Ascending aorta (tissue), 2 donors: ENCODE measurements around the gene NAP1L1. TPM values are rescaled to one million over a fixed set of nuclear protein-coding genes. Genes with fewer than 3 reads are reported as not detected.

ENCODE experiments used
- DNase-seq, 2 donors: peaks; one replicate each; pipeline ENCODE4 v3.0.0-alpha.2; 2019; ENCODE audit warnings: low spot score in 2 of 2
- H3K27ac ChIP-seq, 2 donors: fragments of 200-600 bp; sonication (generic); one replicate each; pipeline ENCODE4 v1.5.1; 2016 to 2017; ENCODE audit warnings: mild to moderate bottlenecking in 1 of 2
- H3K27me3 ChIP-seq: fragments of 200-600 bp; sonication (generic); one replicate; pipeline ENCODE4 v1.5.1; 2017
- H3K36me3 ChIP-seq, 2 donors: fragments of 200-600 bp; sonication (generic); one replicate each; pipeline ENCODE4 v1.5.1; 2016
- H3K4me1 ChIP-seq, 2 donors: fragments of 200-600 bp; sonication (generic); one replicate each; pipeline ENCODE4 v1.5.1; 2016 to 2017; ENCODE audit warnings: mild to moderate bottlenecking in 1 of 2
- H3K4me3 ChIP-seq, 2 donors: fragments of 200-600 bp; sonication (generic); one replicate each; pipeline ENCODE4 v1.5.1; 2016 to 2017; ENCODE audit warnings: mild to moderate bottlenecking in 1 of 2
- H3K9me3 ChIP-seq, 2 donors: fragments of 200-600 bp; sonication (generic); one replicate each; pipeline ENCODE4 v1.5.1; 2016
- intact Hi-C: fragments of 100-400 bp; cut with DNase I; formaldehyde crosslinking; loops from one replicate; pipeline ENCODE4 v1.15.1; 2023
- total RNA-seq: library from RNA; depleted of rRNA; stranded (reverse); fragments of >200 nt; gene quantifications from one replicate; pipeline ENCODE4 v1.1.0, GENCODE V29; 2016
- TF ChIP-seq, protein P1 (sequence below), 3 experiments: fragments of 200-600 bp in 2 of 3; fragments of 450-650 bp in 1 of 3; sonication (generic) in 2 of 3; IDR thresholded peaks; one replicate each; pipeline ENCODE4 v1.5.1; 2016 to 2019; ENCODE audit warnings: antibody characterized with exemption in 3 of 3, mild to moderate bottlenecking in 1 of 3, moderate library complexity in 1 of 3

NAP1L1 gene
- total RNA-seq, 1 donor from 2014 or later: 116 TPM

DNA sequence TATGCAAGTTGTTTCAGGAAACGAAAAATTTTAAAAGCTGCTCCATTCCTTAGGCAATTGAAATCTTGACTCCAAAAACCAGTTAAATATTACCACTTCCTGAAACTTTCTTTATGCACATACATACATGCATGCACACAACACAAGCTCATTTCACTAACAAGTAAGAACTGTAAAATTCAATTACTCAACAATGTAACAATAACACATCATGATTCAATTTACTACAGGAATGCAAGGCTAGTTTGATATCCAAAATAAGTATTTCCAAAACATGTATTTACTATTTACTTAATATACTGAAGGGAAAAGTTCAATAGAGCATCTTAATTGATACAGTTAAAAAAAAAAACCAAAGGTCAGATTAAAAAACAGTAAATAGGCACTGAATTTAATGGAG lies 19.6 kb downstream of the NAP1L1 start:
- Histone ChIP-seq H3K27ac (no peak overlapping the region), H3K4me3 (no peak overlapping the region), H3K9me3 (peaks cover 0 to 17% of the 10 kb centered on the region in 2 donors), H3K4me1 (no peaks in the 10 kb centered on the region), H3K36me3 (peaks cover 17 to 46% of the 10 kb centered on the region in 2 donors), H3K27me3 (no peaks in the 10 kb centered on the region)
- intact Hi-C loops: no loop called here
- DNase-seq: no peak
- TF ChIP-seq, protein P1, sequence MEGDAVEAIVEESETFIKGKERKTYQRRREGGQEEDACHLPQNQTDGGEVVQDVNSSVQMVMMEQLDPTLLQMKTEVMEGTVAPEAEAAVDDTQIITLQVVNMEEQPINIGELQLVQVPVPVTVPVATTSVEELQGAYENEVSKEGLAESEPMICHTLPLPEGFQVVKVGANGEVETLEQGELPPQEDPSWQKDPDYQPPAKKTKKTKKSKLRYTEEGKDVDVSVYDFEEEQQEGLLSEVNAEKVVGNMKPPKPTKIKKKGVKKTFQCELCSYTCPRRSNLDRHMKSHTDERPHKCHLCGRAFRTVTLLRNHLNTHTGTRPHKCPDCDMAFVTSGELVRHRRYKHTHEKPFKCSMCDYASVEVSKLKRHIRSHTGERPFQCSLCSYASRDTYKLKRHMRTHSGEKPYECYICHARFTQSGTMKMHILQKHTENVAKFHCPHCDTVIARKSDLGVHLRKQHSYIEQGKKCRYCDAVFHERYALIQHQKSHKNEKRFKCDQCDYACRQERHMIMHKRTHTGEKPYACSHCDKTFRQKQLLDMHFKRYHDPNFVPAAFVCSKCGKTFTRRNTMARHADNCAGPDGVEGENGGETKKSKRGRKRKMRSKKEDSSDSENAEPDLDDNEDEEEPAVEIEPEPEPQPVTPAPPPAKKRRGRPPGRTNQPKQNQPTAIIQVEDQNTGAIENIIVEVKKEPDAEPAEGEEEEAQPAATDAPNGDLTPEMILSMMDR (IDR thresholded peaks at IDR 0.05): no peak

DNA sequence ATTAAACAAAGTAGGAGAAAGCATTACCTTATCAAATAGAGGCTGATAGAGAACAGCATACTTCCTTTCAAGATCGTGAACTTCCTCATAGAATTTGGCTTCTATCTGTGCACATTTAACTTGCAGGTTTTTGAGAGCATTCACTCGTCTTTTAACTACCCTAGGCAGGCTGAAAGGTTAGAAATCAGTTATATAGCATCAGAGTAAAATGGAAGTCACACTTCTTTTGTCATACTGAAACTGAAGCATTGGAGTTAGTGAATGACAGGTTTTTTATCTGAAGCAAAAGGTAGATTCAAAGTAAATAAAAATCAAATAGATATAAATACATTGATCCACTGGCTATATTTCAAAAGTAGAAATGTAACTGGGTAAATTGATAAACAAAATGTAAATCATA lies 24.4 kb downstream of the NAP1L1 start:
- peaks cover 0 to 6% of the 10 kb centered on the region in 2 donors for H3K9me3 ChIP-seq
- no peak overlapping the region for H3K27ac ChIP-seq
- intact Hi-C loops: no loop called here
- H3K27me3 ChIP-seq: no peaks in the 10 kb centered on the region
- H3K4me1 ChIP-seq: no peaks in the 10 kb centered on the region
- H3K36me3 ChIP-seq: peaks cover 18 to 65% of the 10 kb centered on the region in 2 donors
- H3K4me3 ChIP-seq: no peak overlapping the region
- no peak for DNase-seq
- TF ChIP-seq, protein P1 (IDR thresholded peaks at IDR 0.05): no peak

DNA sequence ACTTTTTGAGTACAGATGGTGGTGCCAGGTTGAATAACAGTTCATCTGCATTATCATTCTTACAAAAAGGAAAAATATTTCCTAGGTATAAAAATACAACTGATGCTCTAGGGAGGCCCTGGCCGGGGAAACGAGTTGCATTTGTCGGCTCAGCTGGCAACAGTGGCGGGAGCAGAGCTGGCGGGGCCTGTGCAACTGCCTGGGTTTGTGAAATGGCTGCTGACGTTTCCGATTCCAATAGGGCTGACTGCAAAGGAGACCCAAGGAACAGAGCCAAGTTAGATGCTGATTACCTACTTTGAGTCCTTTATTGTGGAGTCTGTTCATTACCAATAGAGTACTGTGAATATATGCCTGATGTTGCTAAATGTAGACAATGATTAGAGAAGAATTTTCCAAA lies 27.2 kb downstream of the NAP1L1 start:
- H3K36me3 ChIP-seq: peaks cover 37 to 69% of the 10 kb centered on the region in 2 donors
- no peak overlapping the region for H3K4me3 ChIP-seq
- intact Hi-C loops: no loop called here
- DNase-seq: no peak
- H3K27ac ChIP-seq: no peak overlapping the region
- TF ChIP-seq, protein P1 (IDR thresholded peaks at IDR 0.05): no peak
- no peaks in the 10 kb centered on the region for H3K9me3 ChIP-seq
- H3K4me1 ChIP-seq: no peaks in the 10 kb centered on the region
- H3K27me3 ChIP-seq: no peaks in the 10 kb centered on the region

DNA sequence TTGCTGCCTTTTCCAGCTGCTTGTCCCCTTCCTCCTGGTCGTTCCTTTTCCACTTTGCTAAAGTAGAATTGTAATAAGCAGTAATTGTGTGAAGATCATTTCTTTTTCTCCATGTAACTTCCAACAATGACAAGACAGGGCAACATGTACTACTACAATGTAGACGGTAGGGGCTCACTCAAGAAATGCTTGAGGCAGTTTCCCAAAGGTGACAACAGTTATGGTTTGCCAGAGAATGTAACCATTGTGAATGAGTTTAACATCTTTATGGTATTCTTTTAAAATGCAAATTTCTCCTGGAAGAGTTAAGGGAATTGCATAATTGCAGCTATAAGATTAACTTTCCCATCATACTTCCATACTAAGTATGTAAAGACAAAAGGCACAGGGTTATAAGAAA lies 29.1 kb downstream of the NAP1L1 start:
- peaks cover 42 to 78% of the 10 kb centered on the region in 2 donors for H3K36me3 ChIP-seq

DNA sequence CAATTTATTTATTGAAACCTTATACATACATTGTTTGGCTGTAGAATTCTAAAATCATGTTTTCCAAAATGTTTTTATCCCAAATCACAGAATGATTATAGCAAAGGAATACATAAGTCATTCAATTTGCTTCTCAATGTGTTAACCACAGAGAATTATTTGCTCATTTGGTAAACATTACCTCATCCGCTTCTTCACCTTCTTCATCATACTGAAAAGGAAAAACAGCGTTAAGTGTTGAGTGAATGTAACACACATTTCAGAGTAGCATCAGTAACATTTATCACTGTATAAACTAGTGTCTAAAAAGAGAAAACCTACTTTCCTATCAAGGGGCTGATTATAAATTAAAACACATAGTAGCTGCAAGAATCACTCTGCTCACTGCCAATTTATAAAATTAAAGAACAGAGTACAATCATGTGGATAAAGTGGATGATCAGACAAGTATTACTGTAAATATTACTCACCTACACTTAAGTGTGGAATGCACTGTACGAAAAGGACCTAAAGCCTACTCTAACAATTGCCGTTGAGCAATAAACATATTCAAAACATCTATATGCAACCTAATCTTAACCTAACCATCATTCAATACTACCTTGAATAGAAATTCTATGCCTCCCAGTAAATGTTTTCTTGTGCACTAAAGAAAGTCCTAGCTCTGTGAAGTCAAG lies 34.8 kb downstream of the NAP1L1 start:
- Histone ChIP-seq H3K9me3 (no peaks in the 10 kb centered on the region), H3K36me3 (peaks cover 49 to 54% of the 10 kb centered on the region in 2 donors), H3K27me3 (no peaks in the 10 kb centered on the region), H3K27ac (no peak overlapping the region), H3K4me1 (no peaks in the 10 kb centered on the region), H3K4me3 (no peak overlapping the region)
- intact Hi-C loops: no loop called here
- no peak for DNase-seq
- TF ChIP-seq, protein P1 (IDR thresholded peaks at IDR 0.05): no peak

More for the DNA sequence above, 29.1 kb downstream of the NAP1L1 start:
- H3K4me3 ChIP-seq: no peak overlapping the region
- no peaks in the 10 kb centered on the region for H3K4me1 ChIP-seq
- H3K9me3 ChIP-seq: no peaks in the 10 kb centered on the region
- no peak for DNase-seq
- intact Hi-C loops: no loop called here
- TF ChIP-seq, protein P1 (IDR thresholded peaks at IDR 0.05): no peak
- no peak overlapping the region for H3K27ac ChIP-seq
- H3K27me3 ChIP-seq: no peaks in the 10 kb centered on the region
